NCI-H1092 treated with DMSO at 0.1 percent for 48 hours (cell line): ENCODE results near the gene PLPPR5.

Experiments
- DNase-seq: peaks from one replicate; lab custom pipeline; 2025; lab: John Stamatoyannopoulos, UW

Gene PLPPR5

DNA sequence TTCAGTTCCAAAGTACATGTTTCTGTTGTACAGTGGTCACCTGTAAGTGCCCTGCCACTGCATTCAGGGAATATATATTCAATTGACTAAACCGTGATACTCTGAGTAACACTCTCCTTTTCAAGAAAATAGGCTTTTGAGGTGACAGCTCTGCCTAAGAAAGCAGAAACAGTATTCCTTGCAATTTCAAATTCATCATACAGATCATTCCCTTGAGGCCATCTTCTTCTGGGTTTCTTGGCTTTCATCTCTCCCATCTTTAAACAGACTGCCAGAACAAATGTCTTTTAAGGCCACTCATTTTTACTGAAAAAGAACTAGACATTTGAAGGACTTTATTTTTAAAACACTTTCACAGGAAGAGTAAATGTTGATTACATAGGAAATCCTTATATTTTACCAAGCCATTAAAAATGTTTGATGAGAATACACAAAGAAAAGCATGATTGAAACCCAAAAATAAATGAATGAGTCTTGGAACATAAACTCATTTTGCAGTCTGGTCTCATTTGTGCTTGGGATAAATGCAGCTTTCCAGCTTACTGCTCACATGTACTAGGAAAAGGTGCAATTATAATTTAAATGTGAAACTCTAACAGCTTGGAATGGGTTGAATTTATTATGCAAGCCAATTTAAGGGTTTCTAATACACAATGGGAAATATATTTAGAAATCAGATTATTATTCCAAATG lies 34.7 kb downstream of the PLPPR5 start:
- DNase-seq = no peak

DNA sequence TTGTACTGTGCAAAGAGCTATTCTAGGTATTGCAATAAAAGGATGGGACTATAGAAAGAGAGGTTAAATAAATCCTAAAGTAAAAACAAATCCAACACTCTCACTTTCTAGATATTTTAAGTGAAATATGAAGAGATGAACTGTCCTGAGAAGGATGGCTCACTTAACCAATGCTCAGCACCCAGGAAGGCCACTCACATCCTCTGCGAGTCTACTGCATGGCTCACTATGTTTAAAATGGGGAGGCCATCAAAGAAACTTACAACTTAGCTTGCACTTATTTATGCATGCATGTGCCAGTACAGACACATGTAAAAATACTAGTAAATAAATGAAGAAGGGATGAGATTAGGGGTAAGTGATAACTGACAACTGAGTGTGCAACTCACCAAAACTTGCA lies 37.5 kb downstream of the PLPPR5 start:
- no peak for DNase-seq

DNA sequence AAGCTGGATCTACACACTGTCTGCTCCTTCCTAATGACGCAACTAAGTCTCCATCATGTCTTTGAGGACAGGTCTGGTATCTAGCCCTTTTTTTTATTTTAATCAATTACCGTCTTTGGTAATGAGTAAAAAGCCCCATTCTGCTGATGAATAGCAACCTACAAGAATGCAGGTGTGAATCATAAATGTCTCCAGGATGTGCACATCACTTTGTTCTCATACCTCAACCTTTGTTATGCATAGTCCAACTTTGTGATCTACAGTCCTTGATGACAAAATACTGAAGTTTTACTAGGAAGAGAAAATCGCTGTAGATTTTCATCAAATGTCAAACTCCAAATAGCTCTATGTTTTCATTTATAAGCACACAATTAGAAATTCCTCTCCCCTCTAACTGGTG lies 39.3 kb downstream of the PLPPR5 start:
- no peak for DNase-seq

- DNase-seq = no peak
Observed at GRCh38 chr1:98964198-98964597, 40.5 kb downstream of the PLPPR5 start.

DNA sequence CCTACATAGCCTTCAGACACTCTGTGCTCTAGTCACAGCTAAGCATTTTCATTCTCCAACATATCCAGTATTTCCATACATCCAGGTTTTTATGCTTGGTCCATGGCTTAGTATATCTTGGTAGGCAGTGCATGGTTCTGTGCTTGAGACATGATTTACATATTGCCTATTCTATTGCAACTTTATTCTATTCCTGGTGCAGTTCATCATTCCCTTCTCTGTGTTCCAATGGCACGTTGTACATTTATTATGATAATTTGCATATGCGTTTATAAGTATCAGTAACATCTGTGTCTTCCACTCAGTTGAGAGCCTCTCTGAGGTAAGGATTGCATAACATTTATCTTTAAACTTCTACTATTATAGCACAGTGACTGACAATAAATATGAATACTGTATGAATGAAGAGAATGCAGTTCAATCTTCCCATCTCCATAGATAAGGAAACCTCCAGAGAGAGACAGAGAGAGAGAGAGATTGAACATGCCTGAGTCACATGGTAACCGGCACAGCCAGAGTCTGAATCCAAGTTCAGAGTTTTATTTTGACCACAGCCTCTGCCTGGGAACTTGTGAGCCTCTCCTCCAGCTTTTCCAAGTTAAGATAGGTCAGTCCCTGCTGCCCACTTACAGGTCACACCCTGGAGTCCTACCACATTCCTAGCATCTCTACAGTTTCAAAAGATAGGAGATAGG lies 41.5 kb downstream of the PLPPR5 start:
- DNase-seq = no peak

GRCh38 chr1:98962156-98962555 lies 42.5 kb downstream of the PLPPR5 start:
- DNase-seq = no peak

DNA sequence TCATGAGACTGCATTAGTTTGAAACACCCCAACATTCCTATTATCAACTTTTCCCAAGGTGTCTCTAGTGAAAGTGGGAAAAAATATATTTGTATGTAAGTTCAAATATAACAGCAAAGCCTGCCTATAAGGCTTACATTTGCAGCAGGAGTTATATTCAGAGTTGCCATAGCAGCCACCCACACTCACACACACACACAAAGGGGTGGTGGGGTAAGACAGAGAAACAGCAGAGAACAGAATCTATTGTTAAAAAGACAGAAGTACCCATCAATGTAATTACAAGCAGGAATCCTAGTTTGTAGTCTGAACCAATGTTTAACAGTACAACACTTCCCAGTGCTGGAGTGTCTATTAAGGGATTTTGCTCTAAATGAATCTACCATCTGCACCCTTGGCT lies 55.0 kb downstream of the PLPPR5 start:
- no peak for DNase-seq

DNA sequence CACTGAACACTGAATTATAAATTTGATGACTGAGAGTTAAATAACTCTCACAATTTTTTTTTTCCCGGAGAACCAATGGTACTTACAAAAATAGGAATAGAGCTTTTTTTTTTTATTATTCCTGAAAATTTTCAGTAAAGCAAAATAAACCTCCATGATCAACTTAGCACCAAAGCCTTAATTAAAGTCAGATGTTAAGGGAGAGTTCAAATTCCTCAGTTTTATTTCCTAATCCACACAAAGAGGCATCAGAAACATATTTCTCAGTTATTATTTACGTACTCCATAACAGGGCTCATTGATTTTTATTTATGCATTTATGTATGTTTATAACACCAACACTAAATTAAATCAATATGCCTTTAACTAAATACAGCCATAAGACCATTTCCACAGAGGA lies 55.5 kb downstream of the PLPPR5 start:
- DNase-seq = no peak

DNA sequence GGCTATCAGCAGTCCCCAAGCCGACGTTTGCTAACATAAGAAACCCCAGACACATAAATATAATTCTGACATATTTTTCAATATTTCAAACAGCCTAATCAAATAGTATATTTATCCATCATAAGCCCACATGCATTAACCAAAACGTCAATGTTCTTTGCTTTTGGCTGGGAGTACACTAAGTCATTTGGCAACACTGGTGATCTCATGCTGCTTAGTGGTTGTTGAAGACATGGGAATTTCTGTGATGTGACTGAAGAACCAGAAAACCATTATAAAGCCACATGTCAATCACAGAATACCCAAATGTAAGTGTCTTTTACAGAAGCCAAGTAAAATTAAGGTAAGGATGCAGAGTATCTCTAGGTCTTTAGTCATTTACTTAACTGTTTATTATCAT lies 57.6 kb downstream of the PLPPR5 start:
- DNase-seq = no peak

DNA sequence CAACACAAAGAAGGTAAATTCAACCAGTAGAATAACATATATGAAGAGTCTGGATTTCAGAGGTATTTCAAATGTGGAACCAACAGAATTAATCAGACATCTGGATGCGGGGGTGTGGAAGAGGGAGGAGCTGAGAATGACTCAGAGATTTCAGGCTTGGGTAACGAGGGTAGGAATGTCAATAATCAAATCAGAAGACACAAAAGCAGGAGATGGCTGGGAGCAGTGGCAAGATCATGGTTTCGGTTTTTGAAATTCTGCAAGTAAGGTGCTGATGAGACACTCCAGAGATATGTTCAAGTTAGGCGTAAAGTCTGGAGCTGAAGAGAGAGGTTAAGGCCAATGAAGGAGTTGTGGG lies 64.0 kb downstream of the PLPPR5 start:
- DNase-seq = no peak

GRCh38 chr1:98940069-98940721 lies 64.5 kb downstream of the PLPPR5 start:
- DNase-seq = no peak

DNA sequence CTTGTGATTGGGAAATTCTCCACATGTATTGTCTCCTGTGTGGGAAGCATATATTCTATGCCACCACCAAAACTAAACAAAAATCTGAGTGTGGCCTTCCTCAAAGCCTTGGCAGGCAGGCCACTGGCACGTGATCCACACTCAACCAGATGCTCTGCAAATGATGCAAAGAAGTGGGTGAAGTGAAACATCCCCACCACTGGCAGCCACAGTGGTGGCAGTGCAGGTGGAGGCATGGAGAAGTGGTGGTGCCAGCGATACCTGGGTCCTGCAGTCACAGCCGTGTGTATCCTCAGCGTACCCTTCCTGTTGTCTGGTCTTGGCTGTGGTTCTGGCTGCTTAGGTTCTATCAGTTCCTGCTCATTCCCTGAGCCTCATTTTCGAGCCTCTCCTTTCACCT lies 65.2 kb downstream of the PLPPR5 start:
- DNase-seq = no peak

DNA sequence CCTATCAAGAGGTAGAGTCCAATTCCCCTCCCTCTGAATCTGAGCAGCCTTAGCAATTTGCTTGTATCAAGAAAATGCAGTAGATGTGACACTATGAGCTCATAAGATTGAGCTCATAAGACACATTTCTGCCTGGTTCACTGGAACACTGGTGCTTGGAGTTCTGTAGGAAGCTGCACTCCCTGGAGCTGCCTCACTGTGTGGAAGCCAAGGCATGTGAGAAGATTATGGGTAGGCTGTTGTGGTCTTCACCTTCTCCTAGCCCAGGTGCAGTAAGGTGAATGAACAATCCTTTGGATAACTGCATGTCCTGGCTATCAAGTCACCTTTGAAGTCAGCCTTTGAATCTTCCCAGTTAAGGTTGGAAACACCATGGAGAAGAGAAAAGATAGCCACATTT lies 67.3 kb downstream of the PLPPR5 start:
- no peak for DNase-seq

GRCh38 chr1:98932184-98932583 lies 72.5 kb downstream of the PLPPR5 start:
- DNase-seq = no peak

GRCh38 chr1:98931128-98931835 lies 73.4 kb downstream of the PLPPR5 start:
- no peak for DNase-seq

DNA sequence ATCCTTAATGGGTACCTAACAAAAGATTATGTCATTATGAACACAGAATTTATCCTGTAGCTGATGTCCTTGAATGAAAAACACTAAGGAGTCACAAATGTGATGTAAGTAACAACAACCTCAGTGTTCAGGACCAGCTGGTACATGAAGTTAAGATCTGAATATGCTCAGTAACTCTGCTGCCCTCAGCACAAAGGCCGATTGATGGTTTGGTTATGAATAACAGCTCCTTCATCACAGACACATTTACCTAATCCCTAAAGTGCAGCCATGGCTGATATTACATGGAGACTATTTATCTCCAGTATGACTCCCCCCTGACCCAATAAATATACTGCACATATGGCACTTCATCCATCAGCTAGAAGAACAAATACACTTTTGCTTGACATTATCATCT lies 75.2 kb downstream of the PLPPR5 start:
- DNase-seq = no peak

GRCh38 chr1:98926597-98926996 lies 78.1 kb downstream of the PLPPR5 start:
- DNase-seq = no peak

- DNase-seq = no peak
Observed at GRCh38 chr1:98924977-98925376, 79.7 kb downstream of the PLPPR5 start.

- no peak for DNase-seq
Observed at GRCh38 chr1:98923667-98924066, 81.0 kb downstream of the PLPPR5 start.

- DNase-seq = no peak
Observed at GRCh38 chr1:98921817-98922216, 82.8 kb downstream of the PLPPR5 start.

DNA sequence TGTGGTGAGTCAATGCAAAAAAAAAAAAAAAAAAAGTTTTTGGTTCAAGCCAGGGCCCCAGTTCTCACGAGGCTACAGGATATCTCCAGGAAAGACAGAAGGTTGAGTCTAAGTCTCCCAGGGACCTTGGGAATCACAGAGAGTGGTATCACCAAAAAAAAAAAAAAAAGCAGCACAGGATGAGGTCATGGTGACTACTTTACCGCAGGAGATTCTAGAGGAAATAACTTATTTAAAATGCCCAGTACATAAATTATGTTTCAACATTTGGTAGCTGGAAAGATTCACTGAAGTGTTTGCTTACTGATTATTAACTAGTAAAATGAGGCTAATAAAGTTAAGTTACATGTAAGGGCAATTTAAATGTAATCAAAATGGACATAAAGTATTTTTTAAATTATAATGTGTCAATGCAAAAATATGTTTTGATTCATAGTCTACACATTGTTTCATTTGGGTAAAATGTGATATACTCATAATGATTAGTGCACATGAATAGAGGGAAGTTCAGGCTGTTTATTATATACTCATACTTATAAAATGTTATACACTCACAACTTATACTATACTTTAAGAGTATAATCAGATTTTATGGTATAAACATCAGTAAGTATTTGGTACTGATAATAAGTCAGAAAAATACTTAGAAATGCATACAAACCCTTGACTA lies 84.1 kb downstream of the PLPPR5 start:
- DNase-seq = no peak

GRCh38 chr1:98919652-98920051 lies 85.0 kb downstream of the PLPPR5 start:
- no peak for DNase-seq
